GM21619 (cell line): ENCODE measurements around the gene LRRC28.
"Not testable (repeated sequence)": the region's sequence is repeated elsewhere in the genome, so short reads cannot be mapped to it uniquely, and the experiment has no call there.

Experiments used
- ATAC-seq: cut with Tn5 transposase; IDR thresholded peaks from one replicate; pipeline ENCODE4 v1.9.1; 2021; ENCODE audit not compliant: unreplicated experiment

The LRRC28 gene

DNA sequence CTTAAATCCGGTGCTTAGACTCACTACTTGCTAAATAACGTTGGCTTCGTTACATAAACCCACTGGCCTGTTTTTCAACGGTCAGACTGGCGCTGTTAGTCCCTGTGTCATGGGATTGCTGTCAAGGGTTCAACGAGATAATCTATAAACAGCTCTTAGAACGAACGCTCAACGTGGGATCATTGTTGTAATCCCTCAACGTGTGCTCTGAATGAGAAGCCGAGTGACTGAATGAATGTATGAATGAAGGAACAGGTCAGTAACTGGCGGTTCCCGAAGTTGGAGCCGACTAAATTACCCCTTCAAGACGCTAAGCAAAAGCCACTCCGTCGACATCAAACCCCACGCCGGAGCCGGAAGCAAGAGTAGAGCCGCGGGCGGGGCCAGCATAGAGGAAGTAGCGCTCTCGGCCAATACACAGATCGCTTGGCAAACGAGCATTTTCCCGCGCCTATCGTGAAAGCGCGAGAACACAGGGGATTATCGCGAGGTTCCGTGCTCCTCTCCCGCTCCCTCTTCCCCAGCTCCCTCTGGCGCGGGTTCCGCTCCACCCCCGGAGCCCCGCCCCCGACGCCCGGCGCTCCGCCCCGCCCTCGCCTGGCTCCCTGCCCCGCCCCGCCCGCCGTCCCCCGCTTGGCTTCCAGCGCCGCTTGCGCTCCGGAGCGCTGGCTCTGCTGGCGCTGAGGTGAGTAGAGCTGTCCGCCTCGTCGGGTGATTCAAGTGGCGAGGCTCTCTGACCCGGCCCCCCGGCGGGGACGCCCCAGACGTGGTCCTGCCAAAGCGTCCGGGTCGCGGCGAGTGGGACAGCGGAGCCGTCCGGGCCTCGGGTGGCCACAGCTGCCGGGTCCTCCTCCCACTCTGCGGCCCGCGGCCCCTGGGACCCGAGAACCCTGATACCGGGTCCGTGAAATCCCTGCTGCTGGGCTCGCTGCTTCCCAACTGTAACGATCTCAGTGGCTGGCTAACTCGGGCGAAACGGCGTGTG is at the start of gene LRRC28:
Gene LRRC28 (plus strand): TSS at position 625 of the 985 bp plus-strand sequence. CDS start 4,477 bp downstream, outside the sequence.
- ATAC-seq: peak; percentile 94

DNA sequence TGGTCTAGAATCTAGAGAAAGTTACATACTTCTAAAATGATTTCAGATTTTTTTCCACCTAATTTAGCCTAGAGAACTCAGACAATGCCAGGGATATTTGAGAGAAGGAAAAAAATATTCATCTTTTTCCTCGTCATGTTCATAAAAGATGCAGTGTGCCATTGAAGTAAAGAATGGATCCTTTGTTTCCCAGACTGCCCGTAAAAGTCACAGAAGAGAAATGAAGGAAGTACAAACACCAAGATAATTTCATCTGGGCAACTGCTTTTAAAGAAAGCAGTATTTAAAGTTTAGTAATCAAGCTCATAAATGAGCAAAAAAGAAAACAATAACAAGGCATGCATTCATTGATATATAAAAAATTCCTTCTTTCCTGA is 49.1 kb upstream of the LRRC28 start:
- ATAC-seq: no peak

DNA sequence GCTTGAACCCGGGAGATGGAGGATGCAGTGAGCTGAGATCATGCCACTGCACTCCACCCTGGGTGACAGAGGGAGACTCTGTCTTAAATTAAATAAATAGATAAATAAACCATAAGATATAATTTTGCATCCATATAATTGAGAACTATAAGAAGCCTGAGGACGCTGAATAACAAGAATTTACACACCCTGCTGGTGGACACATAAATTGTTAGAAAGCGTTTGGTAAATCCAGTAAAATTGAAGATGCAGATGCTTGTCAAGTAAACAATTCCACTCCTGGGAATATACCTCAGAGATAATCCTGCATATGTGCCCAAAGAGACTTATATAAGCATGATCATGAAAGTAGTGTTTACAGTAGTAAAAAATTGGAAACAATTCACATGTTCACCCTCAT is 43.6 kb upstream of the LRRC28 start:
- ATAC-seq: no peak

DNA sequence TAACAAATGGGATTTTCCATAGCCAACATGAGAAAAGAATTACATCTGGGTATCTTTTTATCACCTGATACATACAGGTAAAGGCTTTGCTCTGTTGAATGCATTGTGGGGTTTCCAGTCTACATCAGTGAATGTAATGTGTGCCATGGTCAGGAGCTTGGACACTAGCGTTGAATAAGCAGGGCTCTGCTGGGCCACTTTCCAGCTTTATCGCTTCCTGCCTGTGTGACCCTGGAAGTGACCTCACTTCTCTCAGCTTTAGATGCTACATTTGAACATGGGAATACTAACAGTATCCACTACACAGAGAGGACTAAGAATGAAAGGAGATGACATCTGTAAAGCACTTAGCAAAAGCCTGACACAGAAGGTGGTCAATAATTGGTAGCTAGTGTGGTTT is 42.0 kb upstream of the LRRC28 start:
- ATAC-seq: no peak

DNA sequence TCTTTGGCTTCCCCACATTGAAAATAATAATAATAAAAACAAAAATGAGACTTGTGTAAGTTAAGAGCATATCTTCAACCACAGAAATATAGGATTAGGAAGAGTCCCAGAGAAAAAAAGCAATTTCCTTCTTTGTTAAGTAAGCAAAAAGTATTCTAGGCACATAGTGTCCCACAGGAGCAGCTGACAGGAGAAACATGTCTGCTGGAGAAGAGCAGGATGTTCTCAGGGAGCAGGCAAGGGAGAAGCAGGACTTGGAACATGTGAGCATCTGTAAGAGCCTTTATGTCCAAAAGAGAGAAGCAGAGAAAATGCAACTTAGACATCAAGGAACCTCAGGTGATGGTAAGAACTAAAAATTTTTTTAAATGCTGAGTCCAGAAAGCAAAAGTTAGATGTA is 40.9 kb upstream of the LRRC28 start:
- no peak for ATAC-seq

DNA sequence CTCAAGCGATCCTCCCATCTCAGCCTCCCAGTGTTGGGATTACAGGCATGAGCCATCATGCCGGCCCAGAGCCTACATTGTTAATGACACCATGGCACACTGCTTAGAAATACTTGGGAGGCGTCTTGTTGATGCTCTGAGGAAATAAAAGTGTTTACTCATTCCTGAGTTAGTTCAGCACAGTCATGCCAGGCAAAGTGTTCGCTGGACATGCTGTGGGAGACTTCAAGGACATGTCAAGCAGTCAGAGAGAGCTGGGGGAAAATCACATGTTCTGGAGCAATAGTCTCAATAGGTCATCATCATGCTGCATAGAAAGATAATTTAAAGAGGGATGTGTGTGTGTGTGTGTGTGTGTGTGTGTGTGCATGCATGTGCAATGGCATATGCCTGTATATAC is 39.4 kb upstream of the LRRC28 start:
- no peak for ATAC-seq

DNA sequence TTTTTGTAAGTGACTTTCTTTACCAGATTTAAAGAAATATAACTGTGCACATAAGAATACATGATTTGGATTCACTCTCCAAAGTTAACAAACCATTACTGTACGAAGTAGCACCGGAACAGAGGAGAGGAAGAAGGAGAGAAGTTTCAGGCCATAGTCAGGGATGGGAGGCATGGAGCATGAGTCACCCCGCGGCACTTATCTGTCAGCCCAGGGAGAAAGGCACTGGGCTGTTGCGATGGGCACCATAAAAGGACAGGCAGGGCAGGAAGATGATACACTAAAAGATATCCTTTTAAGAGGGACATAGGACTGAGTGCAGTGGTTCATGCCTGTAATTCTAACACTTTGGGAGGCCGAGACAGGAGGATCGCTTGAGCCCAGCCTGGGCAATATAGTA is 38.9 kb upstream of the LRRC28 start:
- ATAC-seq: no peak

DNA sequence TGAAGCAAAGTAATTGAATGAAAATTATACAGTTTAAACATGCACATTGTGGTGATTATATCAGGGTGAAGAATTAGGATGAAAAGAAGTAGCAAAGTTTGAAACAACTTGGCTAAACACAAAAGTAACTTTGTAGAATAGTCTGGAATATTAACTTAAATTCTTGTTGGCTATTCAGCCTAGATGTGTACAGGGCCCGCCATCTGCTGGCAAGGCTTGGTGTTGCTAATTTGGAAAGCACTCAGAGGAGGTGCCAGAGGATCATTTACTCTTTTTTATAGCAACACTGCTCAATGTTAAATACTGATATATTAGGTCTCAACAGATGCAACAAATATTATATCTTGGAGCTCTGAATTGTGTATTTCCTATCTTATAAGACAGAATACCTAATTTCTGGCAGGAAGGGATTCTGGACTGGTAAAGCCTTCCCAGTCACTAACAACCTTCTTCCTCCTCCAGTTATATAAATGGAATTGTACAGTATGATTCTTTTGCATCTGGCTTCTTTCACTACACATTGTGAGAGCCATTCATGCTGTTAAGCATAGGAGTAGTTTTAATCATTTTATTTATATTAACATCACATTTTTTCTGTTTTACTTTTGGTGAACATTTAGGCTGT is 38.0 kb upstream of the LRRC28 start:
- peak; percentile 84 for ATAC-seq

DNA sequence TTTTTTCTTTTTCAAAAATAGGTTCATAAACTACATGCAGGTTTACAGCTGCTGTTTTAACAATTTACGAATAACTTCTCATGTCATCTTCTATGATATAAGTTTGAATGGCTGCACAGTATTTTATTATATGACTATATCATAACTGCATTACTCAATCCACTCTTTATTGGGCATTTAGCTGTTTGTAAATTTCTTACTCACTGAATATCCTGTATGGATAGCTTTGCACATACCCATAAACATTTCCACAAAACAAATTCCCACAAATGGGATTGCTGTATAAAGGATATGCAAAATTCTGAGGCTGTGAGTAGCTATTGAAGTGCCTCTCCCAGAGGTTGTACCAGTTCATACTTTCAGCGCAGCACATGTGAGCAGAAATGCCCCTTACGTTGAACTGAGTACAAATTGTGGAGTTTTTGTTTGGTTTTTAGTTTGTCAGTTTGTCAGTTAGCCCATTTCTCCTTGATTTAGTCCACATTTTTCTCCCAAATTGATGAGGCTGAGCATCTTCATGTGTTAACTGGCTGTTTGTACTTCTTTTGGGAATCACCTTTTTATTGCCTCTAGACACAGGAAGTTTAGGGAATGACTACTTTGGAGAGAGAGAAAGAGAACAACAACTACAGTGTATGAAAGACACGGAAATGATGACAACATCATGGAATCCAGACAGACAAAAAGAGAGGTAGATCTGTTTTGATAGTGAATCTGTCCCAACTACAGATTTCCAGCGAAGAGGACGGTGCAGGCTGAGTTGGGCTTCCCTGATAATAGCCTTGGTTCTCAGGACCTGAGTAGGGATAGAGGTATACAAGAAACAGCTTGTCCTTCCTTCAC is 26.7 kb upstream of the LRRC28 start:
- ATAC-seq: no peak

DNA sequence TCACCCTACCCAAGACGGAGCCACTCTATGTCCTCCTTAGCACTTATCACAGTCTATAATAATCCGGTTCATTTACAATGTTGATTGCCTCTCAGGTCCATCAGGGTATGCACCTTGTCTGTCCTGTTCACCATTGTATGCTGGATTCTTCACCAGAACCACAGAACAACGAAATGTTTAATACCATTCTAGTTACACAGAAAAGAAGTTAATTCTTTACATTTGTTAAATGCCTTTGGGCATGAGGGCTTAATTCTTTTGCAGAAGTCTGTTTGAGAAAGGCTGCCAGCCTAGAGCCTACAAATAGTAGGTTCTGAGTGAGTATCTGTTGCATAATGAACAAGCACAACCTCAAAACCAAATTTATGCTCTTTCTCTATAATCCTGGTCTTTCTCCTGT is 24.5 kb upstream of the LRRC28 start:
- no peak for ATAC-seq

DNA sequence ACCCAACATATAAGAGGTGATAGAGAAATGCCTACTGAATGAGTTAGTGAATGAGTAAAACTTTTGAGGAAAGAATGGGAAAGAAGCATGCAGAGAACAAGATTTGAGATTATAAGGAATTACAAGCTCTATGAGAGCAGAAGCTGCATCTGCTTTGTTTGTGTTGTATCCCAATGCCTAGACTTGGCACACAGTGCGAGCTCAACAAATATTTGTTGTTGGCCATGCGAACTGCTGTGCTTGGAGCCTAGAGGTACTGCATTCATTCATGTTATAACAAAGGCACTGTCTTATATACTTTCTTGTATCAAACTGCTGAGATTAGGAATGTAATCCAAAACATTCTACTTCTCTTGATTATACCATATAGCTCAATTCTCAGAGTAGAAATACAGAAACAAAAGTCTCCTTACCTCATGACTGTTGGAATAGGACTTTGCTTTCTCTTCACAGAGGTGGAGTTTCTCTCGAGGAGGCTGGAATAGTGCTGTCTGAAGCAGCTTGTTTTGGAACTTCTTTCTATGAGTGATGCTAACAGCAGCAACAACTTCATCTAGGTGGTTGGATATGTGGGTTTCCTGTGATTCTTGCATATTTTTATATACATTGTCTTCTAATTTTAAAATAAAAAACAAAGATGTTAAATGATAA is 23.0 kb upstream of the LRRC28 start:
- ATAC-seq: no peak

DNA sequence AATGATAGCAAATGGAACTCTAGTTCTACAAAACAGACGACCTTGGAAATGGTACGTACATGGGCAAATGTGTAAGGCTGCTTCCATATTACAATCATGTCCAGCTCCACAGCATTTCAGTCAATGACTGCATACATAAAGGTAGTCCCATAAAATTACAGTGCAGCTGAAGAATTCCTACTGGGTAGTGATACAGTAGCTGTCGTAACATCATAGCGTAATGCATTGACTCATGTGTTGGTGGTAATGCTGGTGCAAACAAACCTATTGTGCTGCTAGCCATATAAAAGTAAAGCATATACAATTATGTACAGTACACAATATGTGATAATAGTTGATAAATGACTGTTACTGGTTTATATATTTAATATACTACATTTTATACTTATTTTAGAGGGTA is 20.4 kb upstream of the LRRC28 start:
- ATAC-seq: no peak

DNA sequence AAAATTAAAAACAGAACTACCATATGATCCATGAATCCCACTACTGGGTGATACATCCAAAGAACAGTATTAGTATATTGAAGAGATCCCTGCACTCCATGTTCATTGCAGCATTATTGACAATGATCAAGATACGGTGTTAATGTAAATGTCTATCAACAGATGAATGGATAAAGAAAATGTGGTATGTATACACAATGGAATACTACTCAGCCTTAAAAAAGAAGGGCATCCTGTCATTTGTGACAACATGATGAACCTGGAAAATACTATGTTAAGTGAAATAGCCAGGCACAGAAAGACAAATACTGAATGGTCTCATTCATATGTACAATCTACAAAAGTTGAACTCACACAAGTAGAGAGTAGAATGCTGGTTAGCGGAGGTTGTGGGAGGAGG is 18.5 kb upstream of the LRRC28 start:
- ATAC-seq: no peak

DNA sequence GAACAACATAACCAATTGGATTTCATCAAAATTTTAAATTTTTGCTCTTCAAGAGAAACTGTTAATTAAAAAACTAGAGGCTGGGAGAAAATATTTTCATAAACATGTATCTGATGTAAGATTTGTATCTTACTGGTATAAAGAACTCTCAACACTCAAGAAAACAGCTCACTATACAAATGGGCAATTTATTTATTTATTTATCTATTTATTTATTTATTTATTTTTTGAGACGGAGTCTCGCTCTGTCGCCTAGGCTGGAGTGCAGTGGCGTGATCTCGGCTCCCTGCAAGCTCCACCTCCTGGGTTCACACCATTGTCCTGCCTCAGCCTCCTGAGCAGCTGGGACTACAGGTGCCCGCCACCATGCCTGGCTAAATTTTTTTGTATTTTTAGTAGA is 17.1 kb upstream of the LRRC28 start:
- not testable (repeated sequence) for ATAC-seq

DNA sequence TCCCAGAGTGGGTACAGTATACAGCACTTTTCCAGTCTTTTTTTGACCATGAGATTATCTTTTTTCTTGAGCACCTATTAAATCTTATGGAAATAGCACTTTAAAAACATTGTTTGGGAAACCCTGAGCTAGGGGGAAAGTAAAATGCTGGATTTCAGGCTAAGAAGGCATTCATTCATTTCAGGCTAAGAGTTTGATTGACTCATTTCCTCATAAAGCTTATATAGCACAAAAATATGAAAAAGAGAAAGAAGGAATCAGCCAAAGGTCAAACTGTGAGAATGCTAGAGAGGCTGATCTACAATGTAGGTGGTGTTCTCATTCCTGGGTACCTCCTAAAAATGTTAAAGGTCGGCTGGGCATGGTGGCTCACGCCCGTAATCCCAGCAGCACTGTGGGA is 12.4 kb upstream of the LRRC28 start:
- ATAC-seq: no peak

DNA sequence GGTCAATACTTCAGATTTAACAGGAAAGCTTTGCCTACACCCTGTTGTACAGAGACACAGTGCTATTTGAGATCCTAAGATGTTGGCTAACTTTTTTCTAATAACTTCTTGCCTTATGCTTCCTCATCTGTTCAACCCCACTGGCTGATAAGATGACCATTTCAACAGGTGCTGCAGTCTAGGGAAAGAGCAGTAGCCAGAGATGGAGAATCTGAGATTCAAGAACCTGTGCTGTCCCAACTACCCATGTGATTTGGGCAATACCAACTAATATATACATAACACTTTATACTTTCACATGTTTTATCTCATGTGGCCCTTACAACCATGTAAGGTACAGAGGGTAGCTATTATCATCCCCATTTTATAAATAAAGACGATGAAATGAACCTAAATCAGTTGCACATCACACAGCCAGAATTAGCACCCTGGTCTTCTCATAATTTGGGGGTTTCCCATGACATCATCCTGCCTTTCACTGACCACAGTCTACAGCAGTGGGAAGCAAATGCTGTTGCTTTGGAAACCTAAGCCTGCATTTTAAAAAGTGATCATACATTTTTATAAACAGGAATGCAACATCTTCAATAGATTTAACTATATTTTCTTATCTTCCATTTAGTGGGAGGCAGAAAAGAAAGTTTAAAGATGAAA is 11.6 kb upstream of the LRRC28 start:
- peak; percentile 95 for ATAC-seq

DNA sequence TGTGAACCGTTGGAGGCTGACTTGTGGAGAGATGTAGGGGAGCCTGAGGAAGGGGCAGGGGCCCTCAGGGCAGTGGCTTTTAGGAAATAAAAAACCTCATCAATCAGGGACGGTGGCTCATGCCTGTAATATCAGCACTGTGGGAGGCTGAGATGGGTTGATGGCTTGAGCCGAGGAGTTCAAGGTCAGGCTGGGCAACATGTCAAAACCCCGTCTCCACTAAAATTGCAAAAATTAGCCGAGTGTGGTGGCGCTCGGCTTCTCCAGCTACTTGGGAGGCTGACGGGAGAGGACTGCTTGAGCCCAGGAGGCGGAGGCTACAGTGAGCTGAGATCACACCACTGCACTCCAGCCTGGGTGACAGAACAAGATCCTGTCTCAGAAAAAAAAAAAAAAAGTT is 9.5 kb upstream of the LRRC28 start:
- ATAC-seq: no peak

DNA sequence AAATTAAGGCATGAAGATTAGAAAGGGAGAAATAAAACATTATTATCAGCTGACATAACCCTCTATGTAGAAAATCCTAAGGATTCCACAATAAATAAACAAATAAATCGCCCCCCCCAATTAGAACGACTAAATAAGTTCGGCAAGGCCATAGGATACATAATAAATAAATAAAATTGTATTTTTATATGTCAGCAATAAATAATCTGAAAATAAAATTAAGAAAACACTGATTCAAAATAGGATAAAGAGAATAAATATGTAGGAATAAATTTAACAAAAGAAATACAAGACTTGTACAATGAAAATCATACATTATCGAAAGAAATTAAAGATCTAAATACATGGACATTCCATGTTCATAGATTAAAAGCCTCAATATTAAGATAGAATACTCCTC is 7.0 kb upstream of the LRRC28 start:
- ATAC-seq: no peak

DNA sequence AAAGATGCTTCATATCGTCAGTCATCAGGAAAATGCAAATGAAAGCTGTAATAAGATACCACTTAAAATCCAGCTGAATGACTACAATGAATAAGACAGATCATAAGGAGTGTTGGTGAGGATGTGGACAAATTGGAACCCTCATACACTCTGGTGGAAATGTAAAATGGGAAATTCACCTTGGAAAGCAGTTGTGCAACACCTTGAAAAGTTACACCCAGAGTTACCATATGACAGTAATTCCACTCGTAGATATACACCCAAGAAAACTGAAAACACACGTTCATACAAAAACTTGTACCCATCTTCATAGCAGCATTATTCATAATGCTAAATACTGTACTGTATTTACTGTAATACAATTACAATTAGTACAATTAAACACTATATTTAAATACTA is 4.2 kb upstream of the LRRC28 start:
- no peak for ATAC-seq

DNA sequence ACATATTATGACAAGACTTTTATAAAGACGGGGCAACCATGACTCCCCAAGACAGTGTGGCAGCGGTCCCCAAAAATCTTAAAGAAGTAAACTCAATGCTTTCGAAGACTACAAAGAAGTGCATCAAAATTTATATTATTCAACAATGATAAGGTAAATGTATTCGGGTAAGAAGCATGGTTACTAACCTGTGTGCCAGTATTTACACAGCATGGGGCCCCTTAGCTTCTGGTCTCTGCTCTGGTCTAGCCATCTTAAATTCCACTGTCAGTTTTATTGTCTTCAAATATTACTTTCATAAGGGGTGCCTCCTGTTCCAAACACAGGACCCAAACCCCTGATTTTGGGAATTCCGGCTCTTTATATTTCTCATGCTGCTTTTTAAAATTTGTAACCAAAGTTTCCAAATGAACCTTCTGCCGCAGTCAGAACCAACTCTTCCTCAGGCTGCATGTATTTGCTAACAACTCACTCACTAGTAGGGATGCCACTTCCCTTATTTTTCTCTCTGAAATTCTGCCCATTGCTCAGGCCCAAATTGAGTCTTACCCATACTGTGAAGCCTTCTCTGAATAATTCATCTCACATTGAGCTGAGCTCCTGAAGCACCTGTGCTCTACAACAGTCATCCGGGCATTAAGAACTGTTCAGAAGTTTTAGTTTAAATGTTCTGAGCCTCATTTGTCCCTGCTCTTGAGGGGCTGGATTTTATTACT is 3.1 kb upstream of the LRRC28 start:
- ATAC-seq: no peak
